Epithelial cell of prostate (primary cell): Measurements from ENCODE around the gene STK32B.

Source experiments
- DNase-seq: peaks from one replicate; pipeline ENCODE4 v3.0.0-alpha.2; 2011; ENCODE audit warnings: low read depth, low spot score
- H3K27ac ChIP-seq: fragments of 450-650 bp; 2 replicates; pipeline ENCODE4 v1.5.1; 2017; ENCODE audit warnings: mild to moderate bottlenecking

The STK32B gene

GRCh38 chr4:5541169-5541568 lies 489.9 kb downstream of the STK32B start:
- H3K27ac ChIP-seq = no peak overlapping the region
- no peak for DNase-seq

DNA sequence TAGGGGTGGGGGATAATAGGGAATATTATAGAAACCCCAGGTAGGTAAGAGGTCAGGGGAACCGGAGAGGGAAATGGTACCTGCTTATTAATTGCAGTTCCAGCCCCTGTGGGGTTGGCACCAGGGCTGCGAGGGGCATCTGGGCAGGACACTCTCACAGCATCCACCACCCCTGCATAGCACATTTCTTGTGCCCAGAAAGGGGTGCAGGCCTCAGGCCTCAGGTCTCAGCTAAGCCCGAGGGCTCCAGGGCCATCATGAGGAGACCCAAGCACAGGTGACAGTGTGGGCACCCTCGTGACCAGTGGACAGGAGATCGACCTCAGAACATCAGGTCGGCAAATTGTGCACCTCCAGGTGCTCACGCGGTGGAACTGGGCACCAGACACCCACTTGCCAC lies 492.4 kb downstream of the STK32B start:
- DNase-seq = no peak
- no peak overlapping the region for H3K27ac ChIP-seq

GRCh38 chr4:5544762-5545161 lies 493.5 kb downstream of the STK32B start:
- no peak for DNase-seq
- H3K27ac ChIP-seq = no peak overlapping the region

GRCh38 chr4:5545271-5545670 lies 494.0 kb downstream of the STK32B start:
- DNase-seq = no peak
- H3K27ac ChIP-seq = no peak overlapping the region

DNA sequence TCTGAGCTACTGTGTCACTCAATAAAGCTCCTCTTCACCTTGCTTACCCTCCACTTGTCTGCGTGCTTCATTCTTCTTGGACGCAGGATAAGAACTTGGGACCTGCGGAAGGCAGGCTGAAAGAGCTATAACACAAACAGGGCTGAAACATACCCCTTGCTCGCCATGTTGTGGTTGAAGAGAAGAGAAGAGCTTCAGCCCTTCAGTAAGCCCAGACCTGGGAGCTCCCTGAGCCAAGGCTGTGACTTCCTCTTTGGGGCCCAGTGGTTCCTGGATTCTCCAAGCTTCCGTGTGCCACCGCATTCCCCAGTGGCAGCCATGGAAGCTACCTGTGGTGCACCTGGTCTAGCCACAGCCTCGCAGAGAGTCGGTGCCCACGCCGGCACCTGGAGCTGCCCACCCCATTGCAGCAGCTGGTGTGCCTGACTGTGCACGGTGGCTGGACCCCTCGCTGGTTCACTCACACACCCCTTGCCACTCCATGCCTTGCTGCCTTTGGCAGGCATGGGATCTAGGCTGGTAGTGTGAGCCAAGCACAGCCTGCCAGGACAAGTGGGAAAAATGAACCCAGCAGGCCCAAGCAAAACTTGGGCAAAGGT lies 496.5 kb downstream of the STK32B start:
- no peak overlapping the region for H3K27ac ChIP-seq
- no peak for DNase-seq
